Adrenal gland (tissue), 12 donors: ENCODE data around the gene HHLA2. TPM values are rescaled to one million over a fixed set of nuclear protein-coding genes. Genes with fewer than 3 reads are reported as not detected.

Source experiments
- DNase-seq, 7 donors: peaks; one replicate each; pipeline ENCODE4 v3.0.0-alpha.2; 2019 to 2020
- H3K27ac ChIP-seq, 5 donors: fragments of 200-600 bp; sonication (generic) in 4 of 5; 1 replicate in 3 of 5; 2 replicates in 2 of 5; pipeline versions ENCODE4 v1.5.1 to v1.8.0; 2016 to 2020; ENCODE audit warnings: mild to moderate bottlenecking in 1 of 5
- H3K27me3 ChIP-seq: fragments of 200-600 bp; 2 replicates; pipeline ENCODE4 v1.8.0; 2021
- H3K36me3 ChIP-seq, 2 donors: fragments of 200-600 bp; replicated peaks in 1 of 2; 1 replicate in 1 of 2; 2 replicates in 1 of 2; pipeline versions ENCODE4 v1.5.1 to v1.8.0; 2018 to 2022
- H3K4me1 ChIP-seq, 2 donors: fragments of 200-600 bp; replicated peaks in 1 of 2; 1 replicate in 1 of 2; 2 replicates in 1 of 2; pipeline versions ENCODE4 v1.5.1 to v1.8.0; 2018 to 2021
- H3K4me3 ChIP-seq, 4 donors: fragments of 200-600 bp; sonication (generic) in 3 of 4; one replicate each; pipeline ENCODE4 v1.5.1; 2016 to 2018
- H3K9me3 ChIP-seq, 3 donors: fragments of 200-600 bp; sonication (generic) in 1 of 3; replicated peaks in 1 of 3; 1 replicate in 2 of 3; 2 replicates in 1 of 3; pipeline versions ENCODE4 v1.5.1 to v1.8.0; 2016 to 2021
- CTCF ChIP-seq, 6 experiments: fragments of 450-650 bp in 4 of 6; fragments of 200-600 bp in 2 of 6; sonication (generic) in 1 of 6; IDR thresholded peaks; 1 replicate in 5 of 6; 2 replicates in 1 of 6; pipeline versions ENCODE4 v1.5.1 to v1.8.0; 2016 to 2021; ENCODE audit warnings: antibody characterized with exemption in 6 of 6, mild to moderate bottlenecking in 2 of 6, moderate library complexity in 1 of 6
- POLR2A ChIP-seq, 2 donors: fragments of 450-650 bp; IDR thresholded peaks; one replicate each; pipeline ENCODE4 v1.6.1; 2017; ENCODE audit warnings: antibody characterized with exemption in 2 of 2, mild to moderate bottlenecking in 2 of 2, moderate library complexity in 1 of 2
- WGBS, 4 donors: extraction: QIAGEN DNeasy Blood & Tissue Kit in 2 of 4; methylation state at CpG; one replicate each; pipeline versions ENCODE4 v1.1.5 to v1.1.7; 2013 to 2017; 5-methylcytosine and 5-hydroxymethylcytosine counted together
- intact Hi-C, 2 donors: fragments of 100-400 bp; cut with DNase I; formaldehyde crosslinking; loops; one replicate each; pipeline versions ENCODE4 v1.14.1 to v1.15.0; 2022 to 2023
- polyA plus RNA-seq, 3 donors: library from polyadenylated mRNA; stranded (reverse); fragments of 200-250 nt in 2 of 3; fragments of 350-450 nt in 1 of 3; fragmentation: Illumina TruSeq in 1 of 3; extraction: RNeasy Lipid Tissue Mini Kit (QIAGEN cat#74804) in 1 of 3; gene quantifications; one replicate each; pipeline ENCODE4 v1.2.3, GENCODE V29; 2013 to 2014
- total RNA-seq, 9 donors: library from RNA; depleted of rRNA in 4 of 9; stranded (reverse); fragments of >200 nt in 4 of 9; fragments of 120-200 nt in 1 of 9; fragmentation: NEBNext Ultra II Directional in 1 of 9; extraction: Animal tissue kit (Norgen Biotek cat#: 25700) in 1 of 9; gene quantifications; one replicate each; pipeline versions ENCODE4 v1.1.0 to v1.2.4, GENCODE V29; 2013 to 2023
- donor health status: healthy with polysubstance abuse.
- donor health status: Bipolar disorder and iron deficiency.
- donor health status: DM: yes; HTN: yes; CAD: no.
- donor health status: DM: no; HTN: no; CAD: no.
- donor health status: DM: no; HTN: no; CAD: no.
- donor health status: DM: yes; HTN: yes; CAD: no.

Gene HHLA2
- total and polyA plus RNA-seq, 12 donors, result 0.03 to 0.06 TPM; not detected in 10

GRCh38 chr3:108389372-108389771, 93.0 kb downstream of the HHLA2 start:
- intact Hi-C loops, result no loop called here
- Histone ChIP-seq H3K27me3 (no peaks in the 10 kb centered on the region), H3K9me3 (no peaks in the 10 kb centered on the region), H3K4me3 (no peak overlapping the region), H3K36me3 (no peaks in the 10 kb centered on the region), H3K4me1 (no peaks in the 10 kb centered on the region), H3K27ac (no peak overlapping the region)
- WGBS, 4 donors, result 61 to 76% (median 73%) methylated on average over 1 of the region's 1 CpG
- no peak for DNase-seq
- no peak for TF ChIP-seq CTCF (IDR thresholded peaks at IDR 0.05)
- no peak for TF ChIP-seq POLR2A (IDR thresholded peaks at IDR 0.05)

GRCh38 chr3:108391917-108392593, 95.7 kb downstream of the HHLA2 start:
- H3K4me3 ChIP-seq, result no peak overlapping the region
- H3K27me3 ChIP-seq, result no peaks in the 10 kb centered on the region
- H3K36me3 ChIP-seq, result no peaks in the 10 kb centered on the region
- TF ChIP-seq CTCF (IDR thresholded peaks at IDR 0.05) (no peak), POLR2A (IDR thresholded peaks at IDR 0.05) (no peak)
- no peaks in the 10 kb centered on the region for H3K9me3 ChIP-seq
- H3K27ac ChIP-seq, result no peak overlapping the region
- intact Hi-C loops, result no loop called here
- DNase-seq, result no peak
- H3K4me1 ChIP-seq, result no peaks in the 10 kb centered on the region
- WGBS, 4 donors, result 74 to 86% (median 77%) methylated on average over 3 of the region's 3 CpGs

GRCh38 chr3:108393128-108393900, 97.0 kb downstream of the HHLA2 start:
- no peak for TF ChIP-seq POLR2A (IDR thresholded peaks at IDR 0.05)
- no peaks in the 10 kb centered on the region for H3K27me3 ChIP-seq
- H3K36me3 ChIP-seq, result no peaks in the 10 kb centered on the region
- WGBS, 4 donors, result 63 to 100% (median 76%) methylated on average over 2 to 3 of the region's 3 CpGs
- H3K27ac ChIP-seq, result no peak overlapping the region
- no peaks in the 10 kb centered on the region for H3K4me1 ChIP-seq
- DNase-seq, result no peak
- no peak overlapping the region for H3K4me3 ChIP-seq
- intact Hi-C loops, result no loop called here
- no peaks in the 10 kb centered on the region for H3K9me3 ChIP-seq

GRCh38 chr3:108394016-108394415, 97.7 kb downstream of the HHLA2 start:
- intact Hi-C loops, result no loop called here
- Histone ChIP-seq H3K9me3 (no peaks in the 10 kb centered on the region), H3K36me3 (no peaks in the 10 kb centered on the region), H3K4me3 (no peak overlapping the region), H3K4me1 (no peaks in the 10 kb centered on the region), H3K27me3 (no peaks in the 10 kb centered on the region), H3K27ac (no peak overlapping the region)
- no peak for DNase-seq
- WGBS, 4 donors, result 91 to 100% (median 95%) methylated on average over 2 of the region's 2 CpGs
- TF ChIP-seq POLR2A (IDR thresholded peaks at IDR 0.05) (no peak), CTCF (IDR thresholded peaks at IDR 0.05) (no peak)
